HepG2 (cell line): ENCODE data around the gene NME4. TPM values are rescaled to one million over a fixed set of nuclear protein-coding genes. Genes with fewer than 3 reads are reported as not detected.
A peak's percentile ranks its signal among the peaks of the same experiment; 100 is the strongest.

ENCODE experiments used
- BHLHE40 ChIP-seq: IDR thresholded peaks from 2 replicates; pipeline ENCODE4 v1.6.1; 2011; ENCODE audit warnings: low read length, improper control_type of control experiment
- BRD4 ChIP-seq: sonication (generic); formaldehyde crosslinking; IDR thresholded peaks from 2 replicates; pipeline ENCODE4 v1.4.0; 2020; ENCODE audit warnings: missing genetic modification reagents
- FOXC1 ChIP-seq: sonication (generic); formaldehyde crosslinking; IDR thresholded peaks from 2 replicates; pipeline ENCODE4 v1.8.0; 2022; ENCODE audit warnings: mild to moderate bottlenecking, missing genetic modification reagents, borderline replicate concordance
- GLI4 ChIP-seq: sonication (generic); formaldehyde crosslinking; IDR thresholded peaks from 2 replicates; pipeline ENCODE4 v1.5.1; 2020; ENCODE audit warnings: missing genetic modification reagents, mild to moderate bottlenecking, moderate library complexity, borderline replicate concordance
- JUN ChIP-seq: sonication (generic); formaldehyde crosslinking; IDR thresholded peaks from 2 replicates; pipeline ENCODE4 v1.4.0; 2020; ENCODE audit warnings: mild to moderate bottlenecking, missing genetic modification reagents
- NCOA2 ChIP-seq: sonication (generic); formaldehyde crosslinking; IDR thresholded peaks from 2 replicates; pipeline ENCODE4 v1.8.0; 2022; ENCODE audit warnings: inconsistent platforms
- POLR2A ChIP-seq, 2 experiments: IDR thresholded peaks; 2 replicates each; pipeline ENCODE4 v1.6.1; 2011; ENCODE audit warnings: low read depth in 2 of 2, low read length in 2 of 2, mild to moderate bottlenecking in 1 of 2, moderate library complexity in 1 of 2; ENCODE audit not compliant: insufficient read depth in 1 of 2
- RBAK ChIP-seq: sonication (generic); formaldehyde crosslinking; IDR thresholded peaks from 2 replicates; pipeline ENCODE4 v1.5.1; 2020; ENCODE audit warnings: mild to moderate bottlenecking, missing genetic modification reagents
- U2AF1 ChIP-seq: fragments of 200-400 bp; formaldehyde crosslinking; optimal IDR thresholded peaks from 2 replicates; pipeline ENCODE3; 2017; ENCODE audit warnings: mild to moderate bottlenecking, low read depth, low read length
- ZFP36L1 ChIP-seq: sonication (generic); formaldehyde crosslinking; IDR thresholded peaks from 2 replicates; pipeline ENCODE4 v1.8.0; 2022; ENCODE audit warnings: mild to moderate bottlenecking, missing genetic modification reagents, moderate library complexity
- ZNF20 ChIP-seq: sonication (generic); formaldehyde crosslinking; IDR thresholded peaks from 2 replicates; pipeline ENCODE4 v1.4.0; 2020; ENCODE audit warnings: mild to moderate bottlenecking, moderate library complexity, missing genetic modification reagents
- ZNF564 ChIP-seq: sonication (generic); formaldehyde crosslinking; IDR thresholded peaks from 2 replicates; pipeline ENCODE4 v1.8.1; 2023; ENCODE audit warnings: mild to moderate bottlenecking, missing genetic modification reagents
- ZNF678 ChIP-seq: sonication (generic); formaldehyde crosslinking; IDR thresholded peaks from 2 replicates; pipeline ENCODE4 v1.4.0; 2020; ENCODE audit warnings: mild to moderate bottlenecking, missing genetic modification reagents
- ZNF788 ChIP-seq: sonication (generic); formaldehyde crosslinking; IDR thresholded peaks from 2 replicates; pipeline ENCODE4 v1.5.0; 2020; ENCODE audit warnings: mild to moderate bottlenecking, missing genetic modification reagents, borderline replicate concordance
- polyA plus RNA-seq, 8 experiments: library from polyadenylated mRNA; depleted of rRNA in 3 of 8; stranded (reverse) in 7 of 8; unstranded in 1 of 8; fragments of >200 nt; fragmentation: Illumina TruSeq in 4 of 8; extraction: Trizol in 4 of 8; gene quantifications; 2 replicates each; pipeline versions ENCODE4 v1.2.1 to v1.2.3, GENCODE V29; 2011 to 2016; ENCODE audit warnings: low read depth in 4 of 8, missing spikeins in 1 of 8, mixed read lengths in 1 of 8; ENCODE audit not compliant: insufficient read depth in 1 of 8
- total RNA-seq, 5 experiments: library from RNA; depleted of rRNA; stranded (reverse); fragments of >200 nt; fragmentation: Illumina TruSeq; extraction: Trizol; gene quantifications; 2 replicates each; pipeline ENCODE4 v1.2.3, GENCODE V29; 2016; ENCODE audit warnings: low read depth in 1 of 5
- TF ChIP-seq, protein P1 (sequence below): IDR thresholded peaks from 2 replicates; pipeline ENCODE4 v1.6.1; 2012; ENCODE audit warnings: inconsistent platforms
- TF ChIP-seq, protein P2 (sequence below): IDR thresholded peaks from 2 replicates; pipeline ENCODE4 v1.6.1; 2018; ENCODE audit warnings: missing genetic modification reagents, mild to moderate bottlenecking, missing compliant biosample characterization
- TF ChIP-seq, protein P3 (sequence below): IDR thresholded peaks from 2 replicates; pipeline ENCODE4 v1.4.0; 2020; ENCODE audit warnings: mild to moderate bottlenecking, missing genetic modification reagents
- TF ChIP-seq, protein P4 (sequence below): sonication (generic); formaldehyde crosslinking; IDR thresholded peaks from 2 replicates; pipeline ENCODE4 v1.5.0; 2020; ENCODE audit warnings: mild to moderate bottlenecking, missing genetic modification reagents
- TF ChIP-seq, protein P5 (sequence below): sonication (generic); formaldehyde crosslinking; IDR thresholded peaks from 2 replicates; pipeline ENCODE4 v1.8.1; 2022; ENCODE audit warnings: low read depth, mild to moderate bottlenecking, missing genetic modification reagents

NME4 gene
- total and polyA plus RNA-seq, 2 of the 13 experiments (the other 11 are each of a cell fraction or from before 2014, with no cell fraction given), result 121 to 263 TPM

DNA sequence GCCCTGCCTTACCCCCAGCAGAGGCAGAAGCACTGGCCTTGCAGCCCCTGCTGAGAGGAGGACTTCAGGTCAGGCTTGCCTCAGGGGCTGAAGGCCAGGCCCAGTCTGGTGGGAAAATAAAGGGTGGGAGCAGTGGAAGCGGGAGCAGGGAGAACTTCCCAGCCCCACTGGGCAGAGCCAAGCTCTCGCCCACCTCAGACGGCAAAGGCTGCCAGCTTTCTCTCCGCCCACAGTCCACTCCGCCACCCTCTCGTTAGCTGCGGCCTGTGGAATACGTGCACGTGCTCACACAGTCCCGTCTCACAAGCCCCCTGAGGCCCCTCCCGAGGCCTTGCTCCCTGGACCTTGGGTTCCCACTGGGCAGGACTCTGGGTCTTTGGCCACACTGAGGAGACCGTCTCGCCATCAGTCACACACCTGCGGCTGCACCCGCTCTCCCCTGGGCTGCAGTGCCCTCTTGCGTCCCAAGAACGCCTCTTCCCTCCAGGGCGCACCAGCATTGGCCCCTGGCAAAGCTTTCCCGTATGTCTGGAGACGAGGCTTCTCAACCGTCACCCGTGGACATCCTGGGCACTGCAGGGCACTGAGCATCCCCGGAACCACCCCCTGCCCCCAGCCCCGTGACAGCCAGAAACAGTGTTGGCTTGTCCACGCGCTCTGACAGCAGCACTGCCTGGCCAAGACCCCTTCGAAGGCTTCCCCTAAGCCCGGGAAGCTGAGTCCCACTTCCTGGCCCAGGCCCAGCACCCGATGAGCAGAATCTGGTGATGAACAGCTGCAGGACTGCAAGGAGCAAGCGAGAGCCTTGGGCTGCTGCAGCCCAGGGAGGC lies 34.9 kb upstream of the NME4 start (continued):
- TF ChIP-seq, protein P1, sequence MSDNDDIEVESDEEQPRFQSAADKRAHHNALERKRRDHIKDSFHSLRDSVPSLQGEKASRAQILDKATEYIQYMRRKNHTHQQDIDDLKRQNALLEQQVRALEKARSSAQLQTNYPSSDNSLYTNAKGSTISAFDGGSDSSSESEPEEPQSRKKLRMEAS, result peak; percentile 97
- TF ChIP-seq, protein P2, sequence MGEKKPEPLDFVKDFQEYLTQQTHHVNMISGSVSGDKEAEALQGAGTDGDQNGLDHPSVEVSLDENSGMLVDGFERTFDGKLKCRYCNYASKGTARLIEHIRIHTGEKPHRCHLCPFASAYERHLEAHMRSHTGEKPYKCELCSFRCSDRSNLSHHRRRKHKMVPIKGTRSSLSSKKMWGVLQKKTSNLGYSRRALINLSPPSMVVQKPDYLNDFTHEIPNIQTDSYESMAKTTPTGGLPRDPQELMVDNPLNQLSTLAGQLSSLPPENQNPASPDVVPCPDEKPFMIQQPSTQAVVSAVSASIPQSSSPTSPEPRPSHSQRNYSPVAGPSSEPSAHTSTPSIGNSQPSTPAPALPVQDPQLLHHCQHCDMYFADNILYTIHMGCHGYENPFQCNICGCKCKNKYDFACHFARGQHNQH, result peak; percentile 66; the same call in 1 of the 2 replicates
- TF ChIP-seq U2AF1 (no peak), ZNF788 (CRISPR knock-in tag) (peak; percentile 91; the same call in 1 of the 2 replicates), BHLHE40 (peak; percentile 87), ZFP36L1 (CRISPR knock-in tag) (peak; percentile 32; the same call in 1 of the 2 replicates), FOXC1 (CRISPR knock-in tag) (peak; percentile 83), RBAK (CRISPR knock-in tag) (0 out of 2 replicates have a peak, but pooled peaks have one; percentile 51), JUN (no peak), ZNF20 (CRISPR knock-in tag) (no peak), ZNF564 (CRISPR knock-in tag) (0 out of 2 replicates have a peak, but pooled peaks have one; percentile 52), NCOA2 (CRISPR knock-in tag) (no peak), GLI4 (CRISPR knock-in tag) (peak; percentile 69; the same call in 1 of the 2 replicates), ZNF678 (CRISPR knock-in tag) (no peak), BRD4 (CRISPR knock-in tag) (no peak; the same call in 1 of the 2 replicates), POLR2A (IDR thresholded peaks at IDR 0.05; ENCODE audit: insufficient read depth in 1 of 2, low read depth in 2 of 2, low read length in 2 of 2) (peak in 1 of 2 experiments; percentile 51; a peak in 2 of 4 replicates)
- TF ChIP-seq, protein P3, sequence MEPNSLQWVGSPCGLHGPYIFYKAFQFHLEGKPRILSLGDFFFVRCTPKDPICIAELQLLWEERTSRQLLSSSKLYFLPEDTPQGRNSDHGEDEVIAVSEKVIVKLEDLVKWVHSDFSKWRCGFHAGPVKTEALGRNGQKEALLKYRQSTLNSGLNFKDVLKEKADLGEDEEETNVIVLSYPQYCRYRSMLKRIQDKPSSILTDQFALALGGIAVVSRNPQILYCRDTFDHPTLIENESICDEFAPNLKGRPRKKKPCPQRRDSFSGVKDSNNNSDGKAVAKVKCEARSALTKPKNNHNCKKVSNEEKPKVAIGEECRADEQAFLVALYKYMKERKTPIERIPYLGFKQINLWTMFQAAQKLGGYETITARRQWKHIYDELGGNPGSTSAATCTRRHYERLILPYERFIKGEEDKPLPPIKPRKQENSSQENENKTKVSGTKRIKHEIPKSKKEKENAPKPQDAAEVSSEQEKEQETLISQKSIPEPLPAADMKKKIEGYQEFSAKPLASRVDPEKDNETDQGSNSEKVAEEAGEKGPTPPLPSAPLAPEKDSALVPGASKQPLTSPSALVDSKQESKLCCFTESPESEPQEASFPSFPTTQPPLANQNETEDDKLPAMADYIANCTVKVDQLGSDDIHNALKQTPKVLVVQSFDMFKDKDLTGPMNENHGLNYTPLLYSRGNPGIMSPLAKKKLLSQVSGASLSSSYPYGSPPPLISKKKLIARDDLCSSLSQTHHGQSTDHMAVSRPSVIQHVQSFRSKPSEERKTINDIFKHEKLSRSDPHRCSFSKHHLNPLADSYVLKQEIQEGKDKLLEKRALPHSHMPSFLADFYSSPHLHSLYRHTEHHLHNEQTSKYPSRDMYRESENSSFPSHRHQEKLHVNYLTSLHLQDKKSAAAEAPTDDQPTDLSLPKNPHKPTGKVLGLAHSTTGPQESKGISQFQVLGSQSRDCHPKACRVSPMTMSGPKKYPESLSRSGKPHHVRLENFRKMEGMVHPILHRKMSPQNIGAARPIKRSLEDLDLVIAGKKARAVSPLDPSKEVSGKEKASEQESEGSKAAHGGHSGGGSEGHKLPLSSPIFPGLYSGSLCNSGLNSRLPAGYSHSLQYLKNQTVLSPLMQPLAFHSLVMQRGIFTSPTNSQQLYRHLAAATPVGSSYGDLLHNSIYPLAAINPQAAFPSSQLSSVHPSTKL (CRISPR knock-in tag), result peak; percentile 71
- TF ChIP-seq, protein P4, sequence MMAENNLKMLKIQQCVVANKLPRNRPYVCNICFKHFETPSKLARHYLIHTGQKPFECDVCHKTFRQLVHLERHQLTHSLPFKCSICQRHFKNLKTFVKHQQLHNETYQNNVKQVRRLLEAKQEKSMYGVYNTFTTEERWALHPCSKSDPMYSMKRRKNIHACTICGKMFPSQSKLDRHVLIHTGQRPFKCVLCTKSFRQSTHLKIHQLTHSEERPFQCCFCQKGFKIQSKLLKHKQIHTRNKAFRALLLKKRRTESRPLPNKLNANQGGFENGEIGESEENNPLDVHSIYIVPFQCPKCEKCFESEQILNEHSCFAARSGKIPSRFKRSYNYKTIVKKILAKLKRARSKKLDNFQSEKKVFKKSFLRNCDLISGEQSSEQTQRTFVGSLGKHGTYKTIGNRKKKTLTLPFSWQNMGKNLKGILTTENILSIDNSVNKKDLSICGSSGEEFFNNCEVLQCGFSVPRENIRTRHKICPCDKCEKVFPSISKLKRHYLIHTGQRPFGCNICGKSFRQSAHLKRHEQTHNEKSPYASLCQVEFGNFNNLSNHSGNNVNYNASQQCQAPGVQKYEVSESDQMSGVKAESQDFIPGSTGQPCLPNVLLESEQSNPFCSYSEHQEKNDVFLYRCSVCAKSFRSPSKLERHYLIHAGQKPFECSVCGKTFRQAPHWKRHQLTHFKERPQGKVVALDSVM (CRISPR knock-in tag), result no peak
- TF ChIP-seq, protein P5, sequence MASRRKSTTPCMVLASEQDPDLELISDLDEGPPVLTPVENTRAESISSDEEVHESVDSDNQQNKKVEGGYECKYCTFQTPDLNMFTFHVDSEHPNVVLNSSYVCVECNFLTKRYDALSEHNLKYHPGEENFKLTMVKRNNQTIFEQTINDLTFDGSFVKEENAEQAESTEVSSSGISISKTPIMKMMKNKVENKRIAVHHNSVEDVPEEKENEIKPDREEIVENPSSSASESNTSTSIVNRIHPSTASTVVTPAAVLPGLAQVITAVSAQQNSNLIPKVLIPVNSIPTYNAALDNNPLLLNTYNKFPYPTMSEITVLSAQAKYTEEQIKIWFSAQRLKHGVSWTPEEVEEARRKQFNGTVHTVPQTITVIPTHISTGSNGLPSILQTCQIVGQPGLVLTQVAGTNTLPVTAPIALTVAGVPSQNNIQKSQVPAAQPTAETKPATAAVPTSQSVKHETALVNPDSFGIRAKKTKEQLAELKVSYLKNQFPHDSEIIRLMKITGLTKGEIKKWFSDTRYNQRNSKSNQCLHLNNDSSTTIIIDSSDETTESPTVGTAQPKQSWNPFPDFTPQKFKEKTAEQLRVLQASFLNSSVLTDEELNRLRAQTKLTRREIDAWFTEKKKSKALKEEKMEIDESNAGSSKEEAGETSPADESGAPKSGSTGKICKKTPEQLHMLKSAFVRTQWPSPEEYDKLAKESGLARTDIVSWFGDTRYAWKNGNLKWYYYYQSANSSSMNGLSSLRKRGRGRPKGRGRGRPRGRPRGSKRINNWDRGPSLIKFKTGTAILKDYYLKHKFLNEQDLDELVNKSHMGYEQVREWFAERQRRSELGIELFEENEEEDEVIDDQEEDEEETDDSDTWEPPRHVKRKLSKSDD, result peak; percentile 62; the same call in 1 of the 2 replicates
